RPMI8226 (cell line): ENCODE measurements around the gene STK11IP.
A peak's percentile ranks its signal among the peaks of the same experiment; 100 is the strongest.

Experiments
- DNase-seq: peaks from one replicate; pipeline ENCODE4 v3.0.0-alpha.2; 2015

STK11IP gene

DNA sequence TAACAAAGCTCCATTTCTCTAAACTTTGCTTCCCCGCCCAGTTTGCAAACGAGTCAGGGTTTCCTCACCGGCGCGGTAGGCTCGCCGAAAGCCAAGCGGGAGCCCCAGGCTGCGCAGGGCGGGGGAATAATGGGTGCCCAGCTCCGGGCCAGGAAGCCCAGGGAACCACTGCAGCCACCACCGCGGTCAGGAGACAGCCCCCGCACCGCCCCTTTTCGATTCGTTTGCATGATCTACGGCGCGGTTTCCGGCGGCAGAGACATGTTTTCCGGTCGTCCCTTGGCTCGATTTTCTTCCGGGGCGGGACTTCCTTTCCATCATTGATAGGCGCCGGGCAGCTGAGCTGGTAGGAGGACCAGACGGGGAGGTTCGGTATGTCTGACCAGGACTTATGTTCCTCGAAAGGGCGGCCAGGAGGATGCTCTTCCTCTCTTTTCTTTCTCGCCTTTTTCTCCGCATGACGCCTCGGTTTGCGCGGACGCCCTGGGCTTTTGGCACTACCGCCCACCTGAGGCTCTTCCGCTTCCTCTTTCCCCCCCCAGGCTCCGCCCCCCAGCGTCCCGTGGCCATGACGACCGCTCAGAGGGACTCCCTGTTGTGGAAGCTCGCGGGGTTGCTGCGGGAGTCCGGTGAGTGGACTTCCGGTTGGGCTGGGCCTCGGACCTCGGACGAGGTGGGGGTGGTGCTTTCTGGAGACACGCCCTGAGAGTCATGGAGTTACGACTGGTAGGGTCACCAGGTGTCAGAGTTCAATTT lies at the start of gene STK11IP:
Gene STK11IP (plus strand): TSS at position 306 of the 756 bp plus-strand sequence. CDS start 263 bp downstream, at position 569.
- peak; percentile 93 for DNase-seq

DNA sequence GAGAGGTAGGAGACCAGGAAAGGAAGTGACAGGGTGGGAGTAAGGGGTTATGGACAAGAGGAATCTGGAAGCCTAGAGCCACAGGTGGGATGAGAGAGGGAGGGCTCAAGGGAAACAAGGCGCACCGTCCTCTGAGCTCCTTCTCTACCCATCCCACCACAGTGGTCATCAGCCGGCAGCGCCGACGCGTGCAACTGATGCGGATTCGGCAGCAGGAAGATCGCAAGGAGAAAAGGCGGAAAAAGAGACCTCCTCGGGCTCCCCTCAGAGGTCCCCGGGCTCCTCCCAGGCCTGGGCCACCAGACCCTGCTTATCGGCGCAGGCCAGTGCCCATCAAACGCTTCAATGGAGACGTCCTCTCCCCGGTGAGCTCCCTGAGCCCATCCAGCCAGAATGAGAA lies 48.7 kb upstream of the STK11IP start:
- DNase-seq, result no peak

GRCh38 chr2:219549619-219550018 lies 48.0 kb upstream of the STK11IP start:
- DNase-seq, result no peak

DNA sequence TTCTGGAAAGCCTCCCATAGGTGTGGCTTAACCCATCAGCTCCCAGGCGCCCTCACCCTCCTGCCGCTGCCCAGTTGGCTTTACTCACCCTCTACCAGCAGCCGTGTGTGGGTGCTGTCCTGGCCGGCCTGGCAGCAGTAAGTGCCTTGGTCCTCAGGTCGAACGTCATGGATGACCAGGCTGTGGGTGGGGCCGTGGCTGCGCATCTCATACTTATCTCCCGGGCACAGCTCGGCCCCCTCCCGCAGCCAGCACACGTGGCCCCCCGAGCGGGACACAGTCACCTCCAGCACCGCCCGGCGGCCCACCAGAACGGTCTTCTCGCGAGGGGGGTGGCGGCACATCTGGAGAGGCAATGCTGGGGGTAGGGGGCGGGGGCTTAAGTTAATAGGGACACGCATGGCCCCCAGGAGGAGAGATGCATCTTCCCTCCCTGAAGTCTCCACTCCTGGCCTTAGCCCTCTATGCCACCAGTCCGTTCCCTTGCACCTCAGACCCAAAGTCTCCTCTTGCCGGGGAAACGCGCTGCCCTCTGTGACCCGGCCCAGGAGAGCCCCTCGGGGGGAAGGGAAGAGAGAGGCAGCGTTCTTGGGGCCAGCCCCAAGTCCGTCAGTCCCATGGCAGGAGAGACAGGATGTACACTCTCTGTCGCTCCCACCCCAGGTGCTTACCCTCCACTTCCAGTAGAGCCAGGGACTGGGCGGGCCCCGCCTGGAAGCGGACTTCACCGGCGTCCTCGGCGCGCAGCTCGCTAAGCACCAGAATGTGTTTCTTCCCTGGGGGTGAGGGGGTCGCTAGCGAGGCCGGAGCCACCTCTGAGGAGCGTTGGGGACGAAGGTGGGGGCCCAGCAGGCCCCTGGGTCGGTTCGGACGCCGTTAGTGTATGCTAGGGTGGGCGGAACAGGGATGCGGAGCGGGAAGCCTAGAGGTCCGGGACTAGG lies 45.9 kb upstream of the STK11IP start:
- no peak for DNase-seq

GRCh38 chr2:219552382-219553167 lies 45.1 kb upstream of the STK11IP start:
- peak; percentile 51 for DNase-seq

GRCh38 chr2:219553168-219553417 lies 44.6 kb upstream of the STK11IP start:
- no peak for DNase-seq

- DNase-seq, result no peak
Observed at GRCh38 chr2:219553463-219553963, 44.1 kb upstream of the STK11IP start.

DNA sequence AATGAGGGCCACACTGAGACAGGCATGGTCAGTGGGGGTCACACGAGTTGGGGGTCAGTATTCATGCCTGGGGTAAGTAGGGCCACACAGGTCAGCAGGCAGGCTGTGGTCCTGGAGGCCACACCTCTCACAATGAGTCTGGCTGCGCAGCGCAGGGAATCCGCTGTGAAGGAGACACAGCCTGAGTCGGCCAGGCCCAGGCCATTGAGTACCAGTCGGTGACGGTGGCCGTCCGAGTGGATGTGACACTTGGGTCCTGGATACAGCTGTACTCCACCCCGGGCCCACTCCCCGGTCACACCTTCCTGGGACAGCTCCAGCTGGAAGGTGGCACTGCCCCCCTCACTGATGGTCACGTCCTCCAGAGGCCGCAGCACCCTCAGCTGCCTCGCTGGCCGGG lies 43.3 kb upstream of the STK11IP start:
- no peak for DNase-seq

GRCh38 chr2:219555956-219556355 lies 41.7 kb upstream of the STK11IP start:
- DNase-seq, result no peak

GRCh38 chr2:219556413-219556812 lies 41.2 kb upstream of the STK11IP start:
- DNase-seq, result no peak

- no peak for DNase-seq
Observed at GRCh38 chr2:219557320-219557719, 40.3 kb upstream of the STK11IP start.

DNA sequence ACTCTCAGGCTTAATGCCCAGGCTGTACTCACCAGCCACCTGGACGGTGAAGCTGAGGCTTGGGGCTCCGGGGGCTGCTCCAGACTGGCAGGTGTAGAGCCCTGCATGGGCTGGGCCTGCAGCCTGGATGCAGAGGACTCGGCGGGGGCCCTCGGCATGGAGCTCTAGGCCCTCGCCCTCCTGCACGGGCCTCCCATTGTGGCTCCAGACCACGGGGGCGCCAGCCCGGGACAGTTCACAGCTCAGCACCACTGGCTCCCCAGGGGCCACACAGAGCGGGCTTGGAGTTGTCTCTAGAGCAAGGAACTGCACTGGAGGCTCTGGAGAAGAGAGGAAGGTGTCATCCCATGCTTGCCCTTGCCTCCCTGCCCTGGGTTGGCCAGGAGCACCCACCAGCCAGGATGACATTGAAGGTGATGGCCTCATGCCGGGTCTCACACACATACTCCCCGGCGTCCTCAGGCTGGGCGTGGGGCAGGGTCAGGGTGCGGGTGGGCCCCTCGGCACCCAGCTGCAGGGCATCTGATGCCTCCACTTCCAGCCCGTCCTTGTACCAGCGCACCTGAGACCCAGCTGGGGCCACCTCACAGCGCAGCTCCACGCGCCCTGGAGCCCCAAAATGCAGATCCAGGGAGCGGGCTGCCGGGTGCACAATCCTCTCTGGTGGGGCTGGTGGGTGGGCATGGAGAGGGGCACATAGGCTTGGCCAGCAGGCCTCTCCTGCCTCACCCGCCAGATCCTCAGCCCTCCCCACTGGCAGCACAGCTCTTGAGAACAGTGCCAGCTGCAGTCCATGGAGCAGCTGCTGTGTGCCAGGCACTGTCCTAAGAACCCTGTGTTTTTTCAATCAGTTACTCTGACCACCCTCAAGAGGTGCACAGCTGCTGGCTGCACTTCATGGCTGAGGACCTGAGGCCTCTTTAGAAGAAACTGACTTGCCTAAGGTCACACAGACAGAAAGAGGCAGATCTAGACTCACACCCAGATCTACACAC lies 39.6 kb upstream of the STK11IP start:
- no peak for DNase-seq

- no peak for DNase-seq
Observed at GRCh38 chr2:219559156-219559915, 38.3 kb upstream of the STK11IP start.

- no peak for DNase-seq
Observed at GRCh38 chr2:219560037-219560892, 37.4 kb upstream of the STK11IP start.

DNA sequence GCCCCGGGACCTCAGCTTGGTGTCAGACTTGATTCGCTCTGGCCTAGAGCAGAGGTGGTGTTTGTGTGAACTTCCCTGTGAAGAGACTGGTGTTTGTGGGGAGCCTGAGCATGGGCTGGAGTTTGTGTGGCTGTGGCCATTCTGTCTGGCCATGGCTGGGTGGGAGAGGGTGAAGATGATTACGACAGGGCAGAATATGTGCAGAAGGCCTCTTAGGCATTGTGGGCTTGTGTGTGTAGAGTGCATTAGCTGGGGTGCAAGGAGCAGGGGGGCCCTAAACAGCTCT lies 36.8 kb upstream of the STK11IP start:
- DNase-seq, result no peak

- DNase-seq, result no peak
Observed at GRCh38 chr2:219561179-219562048, 36.2 kb upstream of the STK11IP start.

GRCh38 chr2:219562049-219563020 lies 35.3 kb upstream of the STK11IP start:
- no peak for DNase-seq
